GM12865 (cell line): ENCODE results near the gene PLCB1.

ENCODE experiments used
- DNase-seq: peaks from one replicate; pipeline ENCODE4 v3.0.0; 2010; ENCODE audit warnings: low read depth
- H3K4me3 ChIP-seq: 2 replicates; pipeline ENCODE4 v1.5.1; 2011; ENCODE audit warnings: mild to moderate bottlenecking, low read depth, low read length, control low read depth
- TF ChIP-seq, protein P1 (sequence below): IDR thresholded peaks from 2 replicates; pipeline ENCODE4 v1.5.1; 2011; ENCODE audit warnings: low read length, control low read depth, low read depth, inconsistent platforms; ENCODE audit not compliant: insufficient read depth; ENCODE audit errors: missing control alignments

PLCB1 gene

GRCh38 chr20:8265588-8265987 lies 133.5 kb downstream of the PLCB1 start:
- DNase-seq, result no peak
- TF ChIP-seq, protein P1, sequence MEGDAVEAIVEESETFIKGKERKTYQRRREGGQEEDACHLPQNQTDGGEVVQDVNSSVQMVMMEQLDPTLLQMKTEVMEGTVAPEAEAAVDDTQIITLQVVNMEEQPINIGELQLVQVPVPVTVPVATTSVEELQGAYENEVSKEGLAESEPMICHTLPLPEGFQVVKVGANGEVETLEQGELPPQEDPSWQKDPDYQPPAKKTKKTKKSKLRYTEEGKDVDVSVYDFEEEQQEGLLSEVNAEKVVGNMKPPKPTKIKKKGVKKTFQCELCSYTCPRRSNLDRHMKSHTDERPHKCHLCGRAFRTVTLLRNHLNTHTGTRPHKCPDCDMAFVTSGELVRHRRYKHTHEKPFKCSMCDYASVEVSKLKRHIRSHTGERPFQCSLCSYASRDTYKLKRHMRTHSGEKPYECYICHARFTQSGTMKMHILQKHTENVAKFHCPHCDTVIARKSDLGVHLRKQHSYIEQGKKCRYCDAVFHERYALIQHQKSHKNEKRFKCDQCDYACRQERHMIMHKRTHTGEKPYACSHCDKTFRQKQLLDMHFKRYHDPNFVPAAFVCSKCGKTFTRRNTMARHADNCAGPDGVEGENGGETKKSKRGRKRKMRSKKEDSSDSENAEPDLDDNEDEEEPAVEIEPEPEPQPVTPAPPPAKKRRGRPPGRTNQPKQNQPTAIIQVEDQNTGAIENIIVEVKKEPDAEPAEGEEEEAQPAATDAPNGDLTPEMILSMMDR, result no peak

DNA sequence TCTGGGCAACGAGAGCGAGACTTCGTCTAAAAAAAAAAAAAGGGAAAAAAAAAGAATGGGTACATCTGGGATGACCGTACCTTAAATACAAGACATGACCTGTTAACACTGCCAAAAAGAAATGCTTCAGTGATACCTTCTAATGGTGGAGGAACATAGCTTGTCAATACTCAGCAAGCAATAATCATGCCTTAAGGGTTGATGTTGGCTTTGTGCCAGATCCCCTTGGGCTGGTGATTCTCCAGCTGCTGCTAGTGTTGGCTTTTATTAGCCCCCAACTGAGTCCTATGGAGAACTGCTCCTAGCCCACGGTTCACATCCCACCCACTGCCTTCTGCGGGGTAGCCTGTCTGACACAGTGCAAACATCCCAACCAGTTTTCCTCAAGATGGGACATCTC lies 134.9 kb downstream of the PLCB1 start:
- DNase-seq, result no peak
- TF ChIP-seq, protein P1, result no peak
- H3K4me3 ChIP-seq, result no peak overlapping the region

More at GRCh38 chr20:8265588-8265987, 133.5 kb downstream of the PLCB1 start:
- H3K4me3 ChIP-seq, result no peak overlapping the region

DNA sequence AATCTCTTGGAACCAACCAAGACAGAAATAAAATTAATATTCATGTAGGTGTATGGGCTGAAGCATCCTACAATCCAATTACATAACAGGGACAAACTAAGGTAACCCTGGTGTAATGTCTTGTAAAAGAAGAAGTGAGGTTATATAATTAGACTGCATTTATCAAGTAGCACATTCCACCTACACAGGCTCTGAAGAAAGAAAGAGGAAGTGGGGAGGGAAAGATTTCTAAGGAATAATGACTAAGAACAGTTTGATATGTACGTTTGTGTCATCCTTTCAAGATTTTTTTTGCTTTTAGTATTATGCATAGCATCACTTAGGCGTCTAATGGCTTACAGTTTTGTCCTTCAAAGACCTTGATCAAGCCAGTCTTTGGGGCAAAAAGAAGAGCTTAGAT lies 139.7 kb downstream of the PLCB1 start:
- DNase-seq, result no peak
- TF ChIP-seq, protein P1, result no peak
- H3K4me3 ChIP-seq, result no peak overlapping the region

DNA sequence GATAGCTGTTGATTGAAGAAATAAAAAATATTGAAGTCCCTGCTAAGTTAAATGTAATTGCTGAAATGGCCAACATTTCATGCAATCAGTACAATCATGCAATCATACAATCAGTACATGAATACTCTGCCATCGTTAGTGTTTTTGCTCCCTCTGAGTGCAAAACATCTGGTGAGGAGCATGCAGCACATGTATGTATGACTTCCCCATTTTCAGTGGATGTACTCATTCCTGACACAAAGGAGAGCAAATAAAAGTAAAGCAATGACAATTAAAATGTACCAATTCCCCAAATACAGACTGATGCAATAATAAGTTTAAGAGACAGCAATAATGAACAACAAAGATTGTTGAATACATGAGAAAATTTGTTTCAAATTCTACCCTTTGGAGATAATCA lies 140.7 kb downstream of the PLCB1 start:
- no peak for DNase-seq
- TF ChIP-seq, protein P1, result no peak
- no peak overlapping the region for H3K4me3 ChIP-seq

DNA sequence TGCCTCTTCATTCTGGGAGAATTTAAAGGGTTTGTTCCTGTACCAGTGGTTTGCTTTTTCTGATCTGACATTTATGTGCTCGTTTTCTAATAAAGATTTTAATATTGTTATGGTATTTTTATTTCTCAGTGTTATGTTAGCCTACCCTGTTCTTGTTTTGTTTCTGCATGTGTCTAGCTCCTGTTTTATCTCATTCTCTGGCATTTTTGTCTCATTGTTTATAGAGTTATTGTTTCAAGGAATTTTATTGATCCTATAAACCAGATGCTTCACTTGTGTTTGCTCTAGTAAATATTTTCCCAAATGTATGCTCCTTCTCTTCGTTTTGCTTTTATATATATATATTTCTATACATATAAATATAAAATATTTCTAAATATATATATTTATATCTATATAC lies 152.8 kb downstream of the PLCB1 start:
- no peak overlapping the region for H3K4me3 ChIP-seq
- TF ChIP-seq, protein P1, result no peak
- no peak for DNase-seq

DNA sequence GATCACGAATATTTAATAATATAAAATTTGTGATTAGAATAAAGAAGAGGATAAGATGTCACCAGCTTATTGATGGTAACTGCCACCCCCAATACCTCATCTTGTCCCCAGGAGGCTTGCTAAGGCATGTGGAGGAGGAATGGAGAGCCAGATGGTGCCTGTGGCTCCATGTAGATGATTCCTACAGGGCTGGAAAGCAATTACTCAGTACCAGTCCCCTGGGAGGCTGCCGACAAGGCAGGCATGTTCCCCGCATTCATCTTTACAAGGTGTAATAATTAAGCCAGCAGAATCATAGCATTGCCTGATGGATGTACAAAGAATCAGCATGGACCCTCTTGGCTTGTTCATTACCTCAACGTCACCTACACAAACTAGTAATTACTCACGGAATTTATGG lies 155.3 kb downstream of the PLCB1 start:
- H3K4me3 ChIP-seq, result no peak overlapping the region
- TF ChIP-seq, protein P1, result no peak
- no peak for DNase-seq

DNA sequence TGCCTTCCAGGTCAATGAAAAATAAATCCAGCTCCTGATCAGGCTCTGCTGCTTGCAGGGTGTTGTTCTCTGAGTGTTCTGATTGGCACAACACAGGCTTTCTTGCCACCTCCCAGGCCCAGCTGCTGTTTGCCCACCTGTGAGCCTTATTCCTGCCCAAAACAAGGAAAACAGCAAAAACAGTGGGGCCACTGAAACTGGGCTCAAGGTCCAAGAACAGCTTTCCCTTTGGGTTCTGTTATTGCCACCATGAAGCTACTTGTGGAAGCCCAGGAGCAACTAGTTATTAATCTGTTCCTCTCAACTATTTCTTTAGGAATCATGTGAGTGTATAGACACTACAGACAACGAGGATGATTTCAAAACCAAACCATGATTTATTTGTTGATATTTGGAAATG lies 159.1 kb downstream of the PLCB1 start:
- TF ChIP-seq, protein P1, result no peak
- H3K4me3 ChIP-seq, result no peak overlapping the region
- no peak for DNase-seq
